Measurements from ENCODE around the gene CSE1L. TPM values are rescaled to one million over a fixed set of nuclear protein-coding genes. Genes with fewer than 3 reads are reported as not detected.

Gene CSE1L
- total and polyA plus RNA-seq, 8 donors: 41.5 to 87.9 (median 75.8) TPM

GRCh38 chr20:49029203-49029602, 16.9 kb upstream of the CSE1L start:
- Histone ChIP-seq H3K4me1 (no peaks in the 10 kb centered on the region), H3K27ac (no peak overlapping the region), H3K9me3 (no peaks in the 10 kb centered on the region), H3K36me3 (peaks cover 0 to 100% of the 10 kb centered on the region in 2 donors), H3K27me3 (no peaks in the 10 kb centered on the region), H3K4me3 (no peak overlapping the region)
- intact Hi-C loops (cut with DNase I): no loop called here
- TF ChIP-seq CTCF (IDR thresholded peaks at IDR 0.05): no peak
- DNase-seq (no peak), ATAC-seq (peak; percentile 7)

GRCh38 chr20:49030954-49031619, 15.0 kb upstream of the CSE1L start:
- ATAC-seq (peak; percentile 80), DNase-seq (peak in 1 of 4 donors; percentile 43)
- no peaks in the 10 kb centered on the region for H3K27me3 ChIP-seq
- H3K36me3 ChIP-seq: peaks cover 0 to 95% of the 10 kb centered on the region in 2 donors
- H3K4me1 ChIP-seq: no peaks in the 10 kb centered on the region
- H3K9me3 ChIP-seq: no peaks in the 10 kb centered on the region
- no peak overlapping the region for H3K4me3 ChIP-seq
- no peak for TF ChIP-seq CTCF (IDR thresholded peaks at IDR 0.05)
- peak overlapping the region in 1 of 2 donors; percentile 31 for H3K27ac ChIP-seq
- intact Hi-C loops (cut with DNase I): no loop called here

GRCh38 chr20:49032455-49032854, 13.7 kb upstream of the CSE1L start:
- Histone ChIP-seq H3K4me3 (no peak overlapping the region), H3K4me1 (peaks cover 0 to 3% of the 10 kb centered on the region in 2 donors), H3K27ac (no peak overlapping the region), H3K9me3 (no peaks in the 10 kb centered on the region), H3K27me3 (no peaks in the 10 kb centered on the region), H3K36me3 (peaks cover 0 to 81% of the 10 kb centered on the region in 2 donors)
- TF ChIP-seq CTCF (IDR thresholded peaks at IDR 0.05): no peak
- intact Hi-C loops (cut with DNase I): no loop called here
- ATAC-seq: no peak
- DNase-seq: no peak

- DNase-seq: no peak
- no peaks in the 10 kb centered on the region for H3K27me3 ChIP-seq
- intact Hi-C loops (cut with DNase I): no loop called here
- H3K36me3 ChIP-seq: peaks cover 0 to 64% of the 10 kb centered on the region in 2 donors
- H3K4me1 ChIP-seq: peaks cover 0 to 17% of the 10 kb centered on the region in 2 donors
- no peak overlapping the region for H3K4me3 ChIP-seq
- ATAC-seq: no peak
- no peak overlapping the region for H3K27ac ChIP-seq
- no peaks in the 10 kb centered on the region for H3K9me3 ChIP-seq
- no peak for TF ChIP-seq CTCF (IDR thresholded peaks at IDR 0.05)
These were observed 11.9 kb upstream of the CSE1L start for GRCh38 chr20:49034070-49034732.

- no peaks in the 10 kb centered on the region for H3K9me3 ChIP-seq
- peaks cover 0 to 26% of the 10 kb centered on the region in 2 donors for H3K36me3 ChIP-seq
- H3K4me1 ChIP-seq: peaks cover 0 to 17% of the 10 kb centered on the region in 2 donors
- peak overlapping the region in 1 of 2 donors; percentile 13 for H3K27ac ChIP-seq
- ATAC-seq (peak; percentile 41), DNase-seq (no peak)
- intact Hi-C loops (cut with DNase I): no loop called here
- no peak overlapping the region for H3K4me3 ChIP-seq
- no peak for TF ChIP-seq CTCF (IDR thresholded peaks at IDR 0.05)
- H3K27me3 ChIP-seq: no peaks in the 10 kb centered on the region
These were observed 8.1 kb upstream of the CSE1L start for GRCh38 chr20:49037962-49038387.
